HFFc6 (cell line): Measurements from ENCODE around the gene ANKRD22. TPM values are rescaled to one million over a fixed set of nuclear protein-coding genes. Genes with fewer than 3 reads are reported as not detected.

ENCODE experiments used
- DNase-seq: peaks from one replicate; pipeline ENCODE4 v3.0.0-alpha.2; 2018
- H3K27ac Mint-ChIP-seq: 2 replicates; pipeline ENCODE4 v1.8.0; 2020; ENCODE audit warnings: mild to moderate bottlenecking, mixed read lengths
- H3K27me3 Mint-ChIP-seq: 2 replicates; pipeline ENCODE4 v1.8.0; 2021; ENCODE audit warnings: mild to moderate bottlenecking, moderate library complexity, mixed read lengths; ENCODE audit not compliant: insufficient read depth
- H3K36me3 Mint-ChIP-seq: 2 replicates; pipeline ENCODE4 v1.8.0; 2021; ENCODE audit warnings: low read depth, mixed read lengths
- H3K4me1 Mint-ChIP-seq: 2 replicates; pipeline ENCODE4 v1.8.0; 2020; ENCODE audit warnings: low read depth, mixed read lengths
- H3K4me3 Mint-ChIP-seq: 2 replicates; pipeline ENCODE4 v1.8.0; 2020; ENCODE audit warnings: mild to moderate bottlenecking, moderate library complexity, mixed read lengths
- H3K9me3 Mint-ChIP-seq: 2 replicates; pipeline ENCODE4 v1.8.0; 2020; ENCODE audit warnings: mild to moderate bottlenecking, mixed read lengths
- total RNA-seq, 6 experiments: library from RNA; stranded (reverse); fragmentation: NEBNext Ultra II Directional; extraction: Animal tissue kit (Norgen Biotek cat#: 25700); gene quantifications; 2 replicates in 1 of 6; 3 replicates in 5 of 6; pipeline ENCODE4 v1.2.3, GENCODE V29; 2021
- TF ChIP-seq, protein P1 (sequence below): fragments of 200-600 bp; sonication (generic); IDR thresholded peaks from 2 replicates; pipeline ENCODE4 v1.5.0; 2021; ENCODE audit warnings: antibody characterized with exemption, mild to moderate bottlenecking

The ANKRD22 gene
- total RNA-seq, 6 experiments from 2014 or later = not detected

DNA sequence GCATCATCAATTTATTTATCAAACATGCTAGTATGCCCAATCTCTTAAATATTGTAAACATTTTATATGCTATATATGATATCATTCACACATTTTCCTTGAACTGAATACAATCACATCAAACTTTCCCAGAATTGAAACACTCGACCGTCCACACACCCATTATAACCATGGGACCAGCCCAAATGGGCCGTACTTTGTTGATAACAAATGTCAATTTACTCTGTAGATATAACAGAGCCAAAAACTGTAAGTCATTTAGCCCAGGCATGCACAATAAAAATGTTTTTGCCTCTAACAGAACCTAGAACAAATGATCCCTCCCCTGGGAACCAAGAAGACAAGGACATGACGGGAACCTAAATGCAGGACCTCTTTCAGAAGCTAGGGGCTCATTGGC is 683 bp upstream of the ANKRD22 start:
- TF ChIP-seq, protein P1, sequence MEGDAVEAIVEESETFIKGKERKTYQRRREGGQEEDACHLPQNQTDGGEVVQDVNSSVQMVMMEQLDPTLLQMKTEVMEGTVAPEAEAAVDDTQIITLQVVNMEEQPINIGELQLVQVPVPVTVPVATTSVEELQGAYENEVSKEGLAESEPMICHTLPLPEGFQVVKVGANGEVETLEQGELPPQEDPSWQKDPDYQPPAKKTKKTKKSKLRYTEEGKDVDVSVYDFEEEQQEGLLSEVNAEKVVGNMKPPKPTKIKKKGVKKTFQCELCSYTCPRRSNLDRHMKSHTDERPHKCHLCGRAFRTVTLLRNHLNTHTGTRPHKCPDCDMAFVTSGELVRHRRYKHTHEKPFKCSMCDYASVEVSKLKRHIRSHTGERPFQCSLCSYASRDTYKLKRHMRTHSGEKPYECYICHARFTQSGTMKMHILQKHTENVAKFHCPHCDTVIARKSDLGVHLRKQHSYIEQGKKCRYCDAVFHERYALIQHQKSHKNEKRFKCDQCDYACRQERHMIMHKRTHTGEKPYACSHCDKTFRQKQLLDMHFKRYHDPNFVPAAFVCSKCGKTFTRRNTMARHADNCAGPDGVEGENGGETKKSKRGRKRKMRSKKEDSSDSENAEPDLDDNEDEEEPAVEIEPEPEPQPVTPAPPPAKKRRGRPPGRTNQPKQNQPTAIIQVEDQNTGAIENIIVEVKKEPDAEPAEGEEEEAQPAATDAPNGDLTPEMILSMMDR = 0 out of 2 replicates have a peak, but pooled peaks have one; percentile 10
- DNase-seq = no peak
- H3K4me1 Mint-ChIP-seq = peaks cover 31% of the 10 kb centered on the region
- H3K27me3 Mint-ChIP-seq = no peaks in the 10 kb centered on the region; the same call in none of the 2 replicates
- no peaks in the 10 kb centered on the region for H3K9me3 Mint-ChIP-seq
- H3K27ac Mint-ChIP-seq = no peak overlapping the region
- no peaks in the 10 kb centered on the region for H3K36me3 Mint-ChIP-seq
- H3K4me3 Mint-ChIP-seq = no peak overlapping the region

- no peak for DNase-seq
- Mint-ChIP-seq H3K9me3 (no peaks in the 10 kb centered on the region), H3K4me1 (peaks cover 31% of the 10 kb centered on the region), H3K4me3 (no peak overlapping the region), H3K27ac (no peak overlapping the region), H3K36me3 (no peaks in the 10 kb centered on the region), H3K27me3 (no peaks in the 10 kb centered on the region; the same call in none of the 2 replicates)
- TF ChIP-seq, protein P1 = no peak
Observed at GRCh38 chr10:88850712-88851111, 932 bp downstream of the ANKRD22 start.

GRCh38 chr10:88849234-88849633 is 2.4 kb downstream of the ANKRD22 start:
- Mint-ChIP-seq H3K36me3 (no peaks in the 10 kb centered on the region), H3K27ac (peak overlapping the region; percentile 68), H3K9me3 (no peaks in the 10 kb centered on the region), H3K27me3 (peaks cover 1% of the 10 kb centered on the region), H3K4me3 (peak overlapping the region; percentile 75), H3K4me1 (peaks cover 31% of the 10 kb centered on the region)
- TF ChIP-seq, protein P1 = no peak
- peak; percentile 57 for DNase-seq

- Mint-ChIP-seq H3K4me1 (peaks cover 30% of the 10 kb centered on the region), H3K4me3 (peak overlapping the region; percentile 75), H3K27me3 (peaks cover 3% of the 10 kb centered on the region; the same call in 1 of the 2 replicates), H3K27ac (peak overlapping the region; percentile 68), H3K36me3 (no peaks in the 10 kb centered on the region), H3K9me3 (no peaks in the 10 kb centered on the region)
- DNase-seq = peak; percentile 62
- TF ChIP-seq, protein P1 = no peak
Observed at GRCh38 chr10:88848499-88848898, 3.1 kb downstream of the ANKRD22 start.

DNA sequence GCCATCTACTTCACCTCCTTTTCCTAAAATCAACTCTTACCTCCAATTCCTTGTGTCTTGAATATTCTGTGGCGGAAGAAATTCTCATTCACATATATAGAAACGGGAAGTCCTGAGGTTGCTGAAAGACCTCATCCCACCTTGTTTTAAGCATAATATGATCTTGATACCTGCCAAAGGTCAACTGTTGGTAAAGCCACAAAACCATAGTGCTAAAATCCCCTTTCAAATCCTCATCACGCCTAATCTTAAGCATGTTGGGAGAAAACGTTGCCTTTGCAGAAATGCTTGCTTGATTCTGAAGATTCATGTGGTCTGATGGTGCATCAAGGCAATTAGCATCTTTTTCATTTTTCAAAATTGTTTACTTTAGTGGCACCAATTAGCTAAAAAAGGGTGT is 8.5 kb downstream of the ANKRD22 start:
- Mint-ChIP-seq H3K27me3 (peaks cover 3% of the 10 kb centered on the region; the same call in 1 of the 2 replicates), H3K4me3 (no peak overlapping the region), H3K9me3 (no peaks in the 10 kb centered on the region), H3K27ac (no peak overlapping the region), H3K36me3 (no peaks in the 10 kb centered on the region), H3K4me1 (peaks cover 1% of the 10 kb centered on the region)
- DNase-seq = no peak
- TF ChIP-seq, protein P1 = no peak
